Hepatic stellate cell (primary cell): Measurements from ENCODE around the gene CHST12.
A peak's percentile ranks its signal among the peaks of the same experiment; 100 is the strongest.
"Not testable (repeated sequence)": the region's sequence is repeated elsewhere in the genome, so short reads cannot be mapped to it uniquely, and the experiment has no call there.

Source experiments
- DNase-seq: peaks from one replicate; pipeline ENCODE4 v3.0.0; 2011; ENCODE audit warnings: low spot score

The CHST12 gene

GRCh38 chr7:2462731-2463130, 59.3 kb downstream of the CHST12 start:
- DNase-seq, result no peak

DNA sequence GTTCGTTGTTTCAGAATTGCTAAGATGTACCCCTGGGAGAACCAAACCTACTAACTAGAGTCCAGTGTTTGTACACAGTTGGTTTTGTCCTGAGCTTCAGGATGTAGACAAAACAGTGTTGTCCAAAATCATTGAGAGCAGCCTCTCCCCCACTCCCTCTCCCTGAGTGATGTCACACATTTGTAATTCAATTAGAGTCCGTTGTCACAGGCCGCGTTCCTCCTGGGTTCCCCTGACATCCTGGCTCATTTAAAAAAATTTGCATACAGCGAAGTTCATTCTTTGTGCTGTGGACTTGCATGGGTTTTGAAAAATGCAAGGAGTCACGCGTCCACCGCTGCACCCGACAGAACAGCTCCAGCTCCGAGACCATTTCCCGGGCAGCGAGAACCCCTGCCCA, 62.5 kb downstream of the CHST12 start:
- DNase-seq, result no peak

DNA sequence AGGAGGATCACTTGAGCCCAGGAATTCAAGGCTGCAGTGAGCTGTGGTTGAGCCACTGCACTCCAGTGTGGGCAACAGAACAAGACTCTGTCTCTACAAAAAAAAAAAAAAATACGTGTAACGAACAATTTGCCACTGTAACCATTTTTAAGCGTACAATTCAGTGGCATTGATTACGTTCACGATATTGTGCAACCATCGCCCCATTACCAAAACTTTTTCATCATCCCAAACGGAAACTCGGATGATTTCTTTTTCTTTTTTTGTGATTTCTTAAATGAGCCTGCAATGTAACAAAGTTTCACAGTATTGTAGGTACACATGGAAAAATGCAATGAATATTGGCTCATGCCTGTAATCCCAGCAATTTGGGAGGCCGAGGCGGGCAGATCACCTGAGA, 63.3 kb downstream of the CHST12 start:
- no peak for DNase-seq

GRCh38 chr7:2468227-2468626, 64.8 kb downstream of the CHST12 start:
- DNase-seq, result no peak

- DNase-seq, result not testable (repeated sequence)
Observed at GRCh38 chr7:2469460-2470203, 66.2 kb downstream of the CHST12 start.

DNA sequence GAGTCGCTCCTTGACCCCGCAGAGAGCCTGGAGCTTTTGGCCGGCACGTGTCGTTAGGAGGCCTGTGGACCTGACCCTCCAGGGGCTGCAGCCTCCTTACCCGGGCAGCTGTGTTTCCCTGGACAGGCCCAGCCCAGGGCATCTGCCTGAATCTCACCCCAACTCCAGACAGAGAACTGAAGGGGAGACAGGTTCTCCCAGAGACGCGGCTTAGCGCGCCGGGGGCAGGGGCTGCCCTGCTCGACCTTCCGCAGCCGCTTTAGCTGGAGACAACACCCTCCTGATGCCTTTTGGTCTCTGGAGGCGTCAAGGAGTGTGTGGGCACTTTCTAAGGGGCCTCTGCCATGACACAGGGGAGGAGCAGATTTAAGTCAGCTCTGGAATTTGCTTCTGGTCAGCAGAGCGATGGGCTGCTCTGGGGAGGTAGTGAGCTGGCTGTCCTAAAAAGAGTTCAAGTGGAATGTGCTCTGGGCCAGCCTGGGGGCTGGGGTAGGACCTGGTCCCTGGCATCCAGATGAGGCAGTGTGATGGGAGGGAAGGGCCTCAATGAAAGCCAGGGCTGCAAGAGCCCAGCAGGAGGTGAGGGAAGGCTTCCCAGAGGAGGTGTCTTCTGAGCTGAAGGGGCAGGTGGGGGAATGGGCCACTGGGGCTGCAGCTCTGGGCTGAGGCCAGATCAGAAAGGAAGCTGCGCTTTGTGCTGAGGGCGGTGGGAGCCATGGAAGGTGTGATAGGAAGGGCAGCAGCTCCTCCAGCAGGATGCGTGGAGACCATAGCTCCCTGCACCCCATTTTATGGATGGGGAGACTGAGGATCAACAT, 67.0 kb downstream of the CHST12 start:
- no peak for DNase-seq

DNA sequence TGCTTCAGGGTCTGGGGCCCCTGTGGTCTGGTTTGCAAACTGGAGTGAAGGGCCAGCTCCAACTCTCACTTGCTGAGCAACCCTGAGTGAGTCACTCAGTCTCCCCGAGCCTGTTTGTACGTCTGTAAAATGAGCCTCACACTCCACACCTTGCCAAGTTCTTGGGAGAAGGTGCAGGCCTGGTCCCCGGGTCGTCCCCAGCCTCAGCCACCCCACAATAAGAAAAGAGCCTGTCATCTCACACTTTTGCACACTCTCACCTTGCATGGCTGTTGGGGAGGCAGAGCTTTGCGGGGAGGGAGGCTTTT, 67.6 kb downstream of the CHST12 start:
- DNase-seq, result no peak

DNA sequence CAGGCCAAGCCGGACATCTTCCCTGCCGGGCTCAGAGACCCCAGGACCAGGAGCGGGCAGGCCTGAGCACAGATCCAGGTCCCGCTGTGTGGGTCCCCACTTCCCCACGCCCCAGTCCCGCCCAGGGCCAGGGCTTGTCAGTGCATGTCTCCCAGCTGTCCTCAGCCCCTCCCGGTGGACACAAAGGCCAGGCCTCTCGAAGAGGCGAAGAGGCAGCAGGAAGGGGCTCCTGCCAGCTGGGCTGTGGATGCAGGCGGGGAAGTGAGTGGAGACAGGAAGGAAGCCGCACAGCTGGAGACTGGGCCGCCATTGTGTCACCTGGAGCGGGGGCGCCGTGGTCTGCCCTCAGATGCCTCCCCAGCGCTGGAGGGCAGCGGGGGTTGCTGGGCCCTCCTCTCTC, 68.0 kb downstream of the CHST12 start:
- no peak for DNase-seq

DNA sequence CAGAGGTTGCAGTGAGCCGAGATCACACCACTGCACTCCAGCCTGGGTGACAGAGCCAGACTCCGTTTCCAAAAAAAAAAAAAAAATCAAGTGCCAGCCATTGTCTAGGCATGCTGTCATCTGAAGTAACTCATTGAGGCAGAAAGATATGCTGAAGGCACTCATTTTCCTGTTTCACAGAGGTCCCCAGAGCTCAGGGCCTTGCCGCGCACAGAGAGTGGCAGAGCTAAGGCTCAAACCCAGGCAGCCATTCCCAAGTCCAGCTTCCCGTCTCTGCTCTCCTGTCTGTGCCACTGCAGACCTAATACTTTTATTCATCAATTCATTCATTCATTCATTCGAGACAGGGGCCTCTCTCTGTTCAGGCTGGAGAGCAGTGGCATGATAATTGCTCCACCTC, 69.3 kb downstream of the CHST12 start:
- DNase-seq, result no peak

DNA sequence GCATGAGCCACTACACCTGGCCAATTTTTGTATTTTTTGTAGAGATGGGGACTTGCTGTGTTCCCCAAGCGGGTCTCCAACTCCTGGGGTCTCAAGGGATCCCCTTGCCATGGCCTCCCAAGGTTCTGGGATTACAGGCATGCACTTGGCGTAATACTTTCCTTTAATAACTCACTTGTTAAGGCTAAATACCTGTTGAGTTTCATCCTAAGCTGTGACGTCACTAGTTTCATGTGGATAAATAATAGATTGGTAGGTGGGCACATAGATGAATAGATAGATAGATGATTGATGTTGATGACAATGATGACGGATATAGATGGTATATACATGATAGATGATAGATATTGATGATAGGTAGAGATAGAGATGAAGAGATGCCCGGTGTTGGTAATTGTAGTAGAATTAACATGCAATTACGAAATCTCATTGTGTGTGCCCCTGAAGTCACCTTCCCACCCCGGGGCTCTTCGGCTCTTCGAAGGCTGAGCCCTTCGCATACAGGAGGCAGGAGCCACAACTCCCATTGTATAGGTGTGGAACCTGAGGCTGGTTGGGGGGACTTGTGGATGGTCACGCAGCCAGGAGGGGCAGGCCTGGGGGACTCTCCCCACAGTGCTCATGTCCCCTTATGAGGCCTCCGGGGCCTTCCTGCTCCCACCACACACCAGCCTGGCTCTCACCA, 70.2 kb downstream of the CHST12 start:
- no peak for DNase-seq

- DNase-seq, result no peak
Observed at GRCh38 chr7:2474224-2474623, 70.8 kb downstream of the CHST12 start.

GRCh38 chr7:2474813-2475677, 71.6 kb downstream of the CHST12 start:
- no peak for DNase-seq

GRCh38 chr7:2475678-2476015, 72.2 kb downstream of the CHST12 start:
- DNase-seq, result no peak

DNA sequence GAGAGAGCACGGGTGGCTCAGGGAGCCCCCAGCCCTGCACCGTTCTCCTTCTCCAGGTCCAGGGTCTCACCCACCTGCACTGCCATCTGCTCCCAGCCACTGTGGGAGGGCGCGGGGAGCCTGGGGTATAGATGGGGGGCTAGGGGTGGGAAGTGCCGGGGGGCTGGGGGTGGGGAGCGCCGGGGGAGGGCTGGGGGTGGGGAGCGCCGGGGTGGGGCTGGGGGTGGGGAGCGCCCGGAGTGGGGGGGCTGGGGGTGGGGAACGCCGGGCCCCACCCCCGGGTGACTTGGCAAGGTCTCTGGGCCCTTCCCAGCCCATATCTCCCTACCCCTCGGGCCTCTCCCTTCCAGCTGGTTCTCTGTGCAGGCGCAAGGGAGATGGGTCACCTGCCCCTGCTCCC, 72.9 kb downstream of the CHST12 start, which contains the start of gene GRIFIN:
GRIFIN (minus strand) TSS at position 101 of the 400 bp plus-strand sequence; CDS start at position 86, 15 bp downstream.
- no peak for DNase-seq

DNA sequence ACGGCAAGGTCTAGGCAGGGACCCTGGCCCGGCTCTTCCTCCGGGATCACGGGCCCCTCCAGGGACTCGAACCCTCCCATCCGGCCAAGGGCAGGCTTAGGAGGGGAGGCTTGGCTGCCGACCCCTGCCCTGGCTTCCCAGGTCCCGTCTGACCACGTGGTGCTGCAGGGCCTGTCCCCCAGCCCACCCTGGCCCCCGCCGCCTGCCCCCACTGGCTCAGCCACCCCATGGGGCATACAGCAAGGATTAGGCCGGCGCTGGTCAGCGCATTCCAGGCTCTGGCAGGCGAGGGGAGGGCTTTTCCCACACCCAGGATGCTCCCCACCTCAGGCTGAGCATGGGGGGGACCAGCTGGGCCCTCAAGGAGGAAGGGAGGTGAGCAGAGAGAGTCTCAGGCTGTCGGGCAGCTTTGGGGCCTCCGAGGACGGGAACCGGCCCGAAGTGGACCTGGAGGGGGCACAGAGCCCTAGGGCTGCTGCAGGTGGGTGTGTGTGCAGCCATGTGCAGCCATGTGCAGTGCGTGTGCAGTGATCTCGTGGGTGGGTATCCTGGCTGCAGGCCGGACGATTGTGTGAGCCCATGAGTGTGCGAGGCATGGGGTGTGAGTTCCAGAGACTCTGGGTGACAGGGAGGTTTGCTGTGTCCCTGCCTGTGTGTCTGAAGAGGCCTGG, 73.5 kb downstream of the CHST12 start:
- DNase-seq, result no peak

- peak; percentile 95 for DNase-seq
Observed at GRCh38 chr7:2477447-2478398, 74.3 kb downstream of the CHST12 start.

DNA sequence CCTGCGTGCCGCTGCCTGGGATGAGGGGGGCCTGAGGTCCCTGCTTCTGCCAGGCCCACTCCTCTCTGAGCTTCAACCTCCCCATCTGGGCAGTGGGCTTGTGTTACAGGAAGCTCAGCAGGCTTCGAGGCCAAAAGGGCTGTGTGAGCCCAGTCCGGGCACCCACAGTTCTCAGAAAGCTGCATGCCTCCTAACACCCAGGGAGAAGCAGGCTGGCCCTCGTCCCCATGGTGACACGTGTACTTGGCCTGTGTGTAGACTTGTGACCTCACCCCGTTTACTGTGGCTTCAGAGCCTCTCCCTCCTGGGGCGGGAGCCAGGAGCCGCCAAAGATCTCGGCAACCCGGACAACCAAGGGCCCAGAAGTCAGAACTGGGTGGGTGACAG, 75.0 kb downstream of the CHST12 start:
- DNase-seq, result no peak

- DNase-seq, result no peak
Observed at GRCh38 chr7:2478800-2479199, 75.4 kb downstream of the CHST12 start.

GRCh38 chr7:2479276-2480069, 76.1 kb downstream of the CHST12 start:
- no peak for DNase-seq

DNA sequence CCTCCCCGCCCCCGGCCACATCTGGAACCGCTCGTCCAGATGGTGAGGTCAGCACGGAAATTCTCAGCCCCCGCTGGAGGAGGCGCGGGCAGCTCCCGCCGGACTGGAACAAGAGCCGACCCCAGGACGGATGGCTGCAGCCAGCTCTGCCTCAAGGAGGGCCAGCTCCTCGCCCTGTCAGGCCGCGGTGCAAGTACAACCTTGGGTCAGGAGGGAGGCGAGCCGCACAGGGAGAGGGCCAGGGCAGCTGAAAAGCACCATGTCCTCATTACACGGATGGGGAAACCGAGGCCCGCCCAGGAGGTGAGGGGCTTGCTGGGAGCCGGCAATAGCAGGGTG, 76.6 kb downstream of the CHST12 start:
- DNase-seq, result no peak
